SK-N-SH (cell line): ENCODE data around the gene CNTNAP2.

Experiments
- YY1 ChIP-seq: IDR thresholded peaks from 2 replicates; pipeline ENCODE4 v1.4.0; 2012; ENCODE audit warnings: low read depth, mild to moderate bottlenecking
- TF ChIP-seq, protein P1 (sequence below): IDR thresholded peaks from 2 replicates; pipeline ENCODE4 v1.4.0; 2012; ENCODE audit warnings: low read depth

DNA sequence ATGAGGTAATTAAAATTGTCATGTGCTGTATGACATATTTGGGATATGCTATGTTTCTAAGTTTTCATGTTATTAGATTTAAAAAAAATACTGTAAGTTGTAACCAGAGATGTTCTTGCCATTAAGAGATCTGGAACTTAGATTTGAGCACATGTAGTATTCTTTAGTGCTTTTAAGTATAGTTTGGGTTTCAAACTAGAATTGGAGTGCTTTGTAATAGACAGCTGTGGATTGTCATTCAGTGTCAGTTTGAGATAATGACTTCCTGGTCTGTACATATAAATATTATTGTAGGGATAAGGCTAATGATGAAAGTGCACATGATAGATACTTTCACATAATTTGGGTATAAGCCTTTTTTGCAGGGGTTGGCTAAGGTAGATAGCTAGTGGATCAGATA is 936.2 kb downstream of the CNTNAP2 start:
- TF ChIP-seq, protein P1, sequence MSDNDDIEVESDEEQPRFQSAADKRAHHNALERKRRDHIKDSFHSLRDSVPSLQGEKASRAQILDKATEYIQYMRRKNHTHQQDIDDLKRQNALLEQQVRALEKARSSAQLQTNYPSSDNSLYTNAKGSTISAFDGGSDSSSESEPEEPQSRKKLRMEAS, result no peak
- no peak for TF ChIP-seq YY1
